GM10266 (cell line): ENCODE results near the gene ARL13B.

Source experiments
- DNase-seq: peaks from one replicate; pipeline ENCODE4 v3.0.0; 2012; ENCODE audit errors: extremely low spot score
- CTCF ChIP-seq: IDR thresholded peaks from 2 replicates; pipeline ENCODE4 v1.5.1; 2012; ENCODE audit warnings: mild to moderate bottlenecking, low read depth; ENCODE audit not compliant: control insufficient read depth, insufficient read depth; ENCODE audit errors: missing control alignments

The ARL13B gene

GRCh38 chr3:94092086-94092485 lies 112.1 kb downstream of the ARL13B start:
- DNase-seq: no peak
- no peak for TF ChIP-seq CTCF

GRCh38 chr3:94093151-94093550 lies 113.2 kb downstream of the ARL13B start:
- TF ChIP-seq CTCF: no peak
- no peak for DNase-seq

DNA sequence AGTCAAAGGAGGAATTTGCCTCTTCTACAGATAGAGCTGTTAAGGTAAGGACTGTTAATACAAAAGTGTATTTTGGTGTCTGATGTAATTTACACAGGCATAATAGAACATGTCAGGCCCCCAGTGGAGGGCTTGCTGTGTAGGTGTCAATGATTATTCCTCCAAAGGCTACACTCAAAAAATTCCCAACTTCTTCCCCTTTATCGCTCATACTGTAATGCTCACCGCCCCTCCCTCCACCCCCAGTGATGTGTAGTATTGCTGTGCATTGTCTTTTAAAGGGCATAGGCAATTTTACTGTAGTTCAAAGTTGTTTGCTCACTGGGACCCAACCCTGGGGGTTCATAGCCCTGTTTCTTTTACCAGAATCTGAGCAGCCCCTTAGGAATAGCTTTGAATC lies 115.2 kb downstream of the ARL13B start:
- DNase-seq: no peak
- no peak for TF ChIP-seq CTCF

GRCh38 chr3:94098452-94098851 lies 118.5 kb downstream of the ARL13B start:
- no peak for TF ChIP-seq CTCF

DNA sequence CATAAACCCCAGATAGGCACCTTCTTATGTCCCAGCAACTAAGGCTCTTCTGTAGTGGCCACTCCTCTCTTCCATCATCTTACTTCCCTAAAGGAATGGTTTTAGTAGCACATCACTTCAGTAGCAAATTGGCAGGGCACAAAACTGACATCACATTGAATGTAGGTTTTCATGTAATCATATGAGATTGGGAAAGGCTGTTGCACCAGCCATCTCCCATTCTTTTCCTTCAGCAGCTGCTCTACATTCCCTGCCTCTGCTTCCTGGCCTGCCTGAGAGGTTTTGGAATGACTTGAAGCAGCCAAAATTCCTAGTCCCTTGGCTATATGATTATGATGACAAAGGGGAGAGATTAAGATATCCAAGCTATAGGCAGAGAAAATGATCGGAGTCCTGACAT lies 119.4 kb downstream of the ARL13B start:
- no peak for DNase-seq
- TF ChIP-seq CTCF: no peak

More at GRCh38 chr3:94098452-94098851, 118.5 kb downstream of the ARL13B start:
- DNase-seq: no peak

DNA sequence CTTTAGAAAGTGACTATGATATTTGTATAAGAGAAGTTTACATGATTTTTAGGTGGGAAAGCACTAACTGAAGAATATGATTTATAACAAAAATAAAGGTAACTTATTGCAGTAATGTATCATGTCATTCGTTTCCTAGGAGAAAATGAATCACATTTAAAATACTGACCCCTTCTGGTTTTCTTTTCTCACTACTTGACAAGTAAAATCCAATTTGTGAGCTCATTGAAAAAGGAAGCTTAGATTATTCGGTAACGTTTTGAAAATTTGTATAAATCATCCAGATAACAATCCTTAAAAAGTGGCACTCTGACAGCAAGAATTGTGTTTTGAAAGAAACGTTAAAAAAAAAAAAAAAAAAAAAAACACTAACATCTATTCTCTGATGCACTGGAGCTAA lies 121.9 kb downstream of the ARL13B start:
- no peak for TF ChIP-seq CTCF
- DNase-seq: no peak
